Omental fat pad (tissue), 4 donors: Measurements from ENCODE around the gene OR10G3. TPM values are rescaled to one million over a fixed set of nuclear protein-coding genes. Genes with fewer than 3 reads are reported as not detected.
"Not testable (repeated sequence)": the region's sequence is repeated elsewhere in the genome, so short reads cannot be mapped to it uniquely, and the experiment has no call there.

Source experiments
- ATAC-seq: fragments of 150-250 bp; one replicate; pipeline ENCODE4 v1.9.1; 2016; ENCODE audit warnings: mild to moderate bottlenecking, moderate library complexity; ENCODE audit not compliant: low FRiP score
- DNase-seq: peaks from one replicate; pipeline ENCODE4 v3.0.0-alpha.2; 2019; ENCODE audit warnings: low spot score
- CTCF ChIP-seq, 3 donors: fragments of 450-650 bp; IDR thresholded peaks; one replicate each; pipeline ENCODE4 v1.5.1; 2016 to 2017; ENCODE audit warnings: antibody characterized with exemption in 3 of 3, mild to moderate bottlenecking in 3 of 3, moderate library complexity in 2 of 3
- total RNA-seq, 4 donors: library from RNA; depleted of rRNA; stranded (reverse); fragments of >200 nt; gene quantifications; one replicate each; pipeline ENCODE4 v1.1.0, GENCODE V29; 2016

OR10G3 gene
- total RNA-seq = not detected

- no peak for DNase-seq
- ATAC-seq = no peak
- TF ChIP-seq CTCF (IDR thresholded peaks at IDR 0.05) = no peak
Measured at GRCh38 chr14:21579976-21580375, at the start of gene OR10G3. Gene OR10G3, minus strand, starts transcription at chr14:21580076. Its CDS starts 9,332 bp downstream, at chr14:21570744.

DNA sequence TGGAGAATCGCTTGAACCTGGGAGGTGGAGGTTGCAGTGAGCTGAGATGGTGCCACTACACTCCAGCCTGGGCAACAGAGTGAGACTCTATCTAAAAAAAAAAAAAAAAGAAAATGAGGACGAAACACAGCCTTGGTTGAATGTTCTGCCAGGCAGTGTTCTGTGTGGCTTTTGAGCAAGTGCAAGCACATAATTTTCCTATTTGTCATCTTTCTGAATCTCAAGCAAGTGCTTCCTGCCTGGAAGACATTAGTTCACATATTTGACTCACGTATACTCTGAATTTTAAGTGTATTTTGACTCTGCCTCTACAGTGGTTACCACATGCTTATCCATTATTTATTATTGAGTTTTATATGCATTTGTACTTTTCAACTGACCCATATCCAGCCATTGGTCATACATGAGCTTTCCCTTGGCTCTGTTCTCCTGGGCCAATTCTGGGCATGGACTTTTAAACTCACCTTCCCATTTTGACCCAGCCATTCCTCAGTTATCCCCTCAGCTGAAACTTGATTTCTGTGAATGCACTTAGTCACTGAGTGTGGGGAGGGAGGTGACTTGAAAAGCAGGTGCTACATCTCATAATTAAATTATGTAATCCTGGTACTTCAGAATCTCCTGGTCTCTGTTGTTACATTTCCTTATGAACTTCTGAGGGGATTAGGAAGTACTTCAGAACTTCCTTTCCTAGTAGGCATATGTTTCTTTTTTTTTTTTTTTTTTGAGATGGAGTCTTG, 46.8 kb upstream of the OR10G3 start:
- DNase-seq (no peak), ATAC-seq (no peak)
- no peak for TF ChIP-seq CTCF (IDR thresholded peaks at IDR 0.05)

- DNase-seq (no peak), ATAC-seq (no peak)
- no peak for TF ChIP-seq CTCF (IDR thresholded peaks at IDR 0.05)
Measured at GRCh38 chr14:21617614-21618013, 37.7 kb upstream of the OR10G3 start.

DNA sequence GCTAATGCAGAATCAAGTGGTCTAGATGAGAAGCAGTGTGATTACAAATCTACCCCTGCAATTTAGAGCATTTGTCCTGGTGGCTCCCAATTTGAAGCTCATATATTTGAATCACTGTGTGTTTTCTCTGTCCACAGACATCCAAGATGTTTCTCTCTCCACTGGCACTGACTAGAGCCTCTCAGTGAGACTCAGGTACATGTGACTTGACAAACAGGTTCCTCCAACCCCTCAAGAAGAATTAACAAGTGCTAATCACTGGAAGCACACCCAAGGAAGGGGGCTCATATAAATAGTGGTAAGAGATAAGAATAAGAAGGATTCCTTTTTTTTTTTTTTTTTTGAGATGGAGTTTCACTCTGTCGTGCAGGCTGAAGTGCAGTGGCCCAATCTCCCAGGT, 34.4 kb upstream of the OR10G3 start:
- DNase-seq (no peak), ATAC-seq (no peak)
- no peak for TF ChIP-seq CTCF (IDR thresholded peaks at IDR 0.05)

- no peak for DNase-seq
- no peak for TF ChIP-seq CTCF (IDR thresholded peaks at IDR 0.05)
- ATAC-seq = no peak
Measured at GRCh38 chr14:21612324-21612723, 32.4 kb upstream of the OR10G3 start.

GRCh38 chr14:21602181-21602580, 22.3 kb upstream of the OR10G3 start:
- DNase-seq, ATAC-seq: not testable (repeated sequence)

- no peak for TF ChIP-seq CTCF (IDR thresholded peaks at IDR 0.05)
- DNase-seq = no peak
- no peak for ATAC-seq
Measured at GRCh38 chr14:21589317-21589716, 9.4 kb upstream of the OR10G3 start.
